Measurements from ENCODE around the gene SAMSN1.

DNA sequence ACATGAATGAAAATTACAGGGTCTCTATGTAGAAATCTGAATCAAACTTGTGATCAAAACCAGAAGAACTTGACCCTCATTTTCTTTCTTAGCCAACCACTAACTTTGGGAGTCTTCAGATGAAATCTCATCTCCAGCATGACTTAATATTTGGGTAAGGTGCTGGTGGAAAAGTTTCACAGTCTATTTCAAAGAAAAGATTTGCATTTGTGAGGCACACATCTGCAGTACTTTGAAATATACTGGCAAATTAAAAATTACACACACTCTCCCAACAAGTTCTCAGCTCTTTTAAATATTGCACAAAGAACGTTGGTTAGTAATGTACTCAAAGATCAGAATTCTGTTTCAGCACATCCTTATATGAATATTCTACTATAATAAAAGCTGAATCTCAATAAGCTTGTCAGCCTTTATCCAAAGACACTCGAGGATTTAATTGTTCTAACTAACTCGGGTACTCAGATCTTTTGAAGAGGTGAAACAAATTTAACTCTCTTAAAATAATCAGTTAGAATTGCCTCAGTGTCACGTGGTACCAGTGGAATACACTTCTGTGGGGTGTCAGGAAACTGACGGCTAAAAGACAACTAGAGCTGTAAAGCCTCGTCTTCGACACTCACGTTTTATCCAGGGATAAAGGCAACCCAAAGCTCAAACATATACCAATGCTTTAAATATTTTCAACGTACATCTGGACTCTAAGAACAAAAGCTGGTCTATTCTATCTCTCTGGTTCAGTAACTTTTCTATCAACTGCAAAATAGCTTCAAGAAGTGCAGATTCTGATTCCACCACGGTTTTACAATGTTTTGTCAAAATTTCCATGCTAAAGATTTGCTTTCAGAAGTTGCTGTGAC lies 19.0 kb downstream of the SAMSN1 start:
- TF ChIP-seq, protein P1, sequence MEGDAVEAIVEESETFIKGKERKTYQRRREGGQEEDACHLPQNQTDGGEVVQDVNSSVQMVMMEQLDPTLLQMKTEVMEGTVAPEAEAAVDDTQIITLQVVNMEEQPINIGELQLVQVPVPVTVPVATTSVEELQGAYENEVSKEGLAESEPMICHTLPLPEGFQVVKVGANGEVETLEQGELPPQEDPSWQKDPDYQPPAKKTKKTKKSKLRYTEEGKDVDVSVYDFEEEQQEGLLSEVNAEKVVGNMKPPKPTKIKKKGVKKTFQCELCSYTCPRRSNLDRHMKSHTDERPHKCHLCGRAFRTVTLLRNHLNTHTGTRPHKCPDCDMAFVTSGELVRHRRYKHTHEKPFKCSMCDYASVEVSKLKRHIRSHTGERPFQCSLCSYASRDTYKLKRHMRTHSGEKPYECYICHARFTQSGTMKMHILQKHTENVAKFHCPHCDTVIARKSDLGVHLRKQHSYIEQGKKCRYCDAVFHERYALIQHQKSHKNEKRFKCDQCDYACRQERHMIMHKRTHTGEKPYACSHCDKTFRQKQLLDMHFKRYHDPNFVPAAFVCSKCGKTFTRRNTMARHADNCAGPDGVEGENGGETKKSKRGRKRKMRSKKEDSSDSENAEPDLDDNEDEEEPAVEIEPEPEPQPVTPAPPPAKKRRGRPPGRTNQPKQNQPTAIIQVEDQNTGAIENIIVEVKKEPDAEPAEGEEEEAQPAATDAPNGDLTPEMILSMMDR (IDR thresholded peaks at IDR 0.05 in 8 of 11, conservative IDR thresholded peaks at IDR 0.05 in 3 of 11) = no peak
- no peak for TF ChIP-seq POLR2AphosphoS5 (IDR thresholded peaks at IDR 0.05)
- TF ChIP-seq POLR2A (IDR thresholded peaks at IDR 0.05) = no peak
